HG02852 (cell line): ENCODE measurements around the gene GALNT14.

Source experiments
- ATAC-seq: cut with Tn5 transposase; IDR thresholded peaks from one replicate; pipeline ENCODE4 v1.9.1; 2021; ENCODE audit warnings: mild to moderate bottlenecking, moderate library complexity; ENCODE audit not compliant: unreplicated experiment

GALNT14 gene

DNA sequence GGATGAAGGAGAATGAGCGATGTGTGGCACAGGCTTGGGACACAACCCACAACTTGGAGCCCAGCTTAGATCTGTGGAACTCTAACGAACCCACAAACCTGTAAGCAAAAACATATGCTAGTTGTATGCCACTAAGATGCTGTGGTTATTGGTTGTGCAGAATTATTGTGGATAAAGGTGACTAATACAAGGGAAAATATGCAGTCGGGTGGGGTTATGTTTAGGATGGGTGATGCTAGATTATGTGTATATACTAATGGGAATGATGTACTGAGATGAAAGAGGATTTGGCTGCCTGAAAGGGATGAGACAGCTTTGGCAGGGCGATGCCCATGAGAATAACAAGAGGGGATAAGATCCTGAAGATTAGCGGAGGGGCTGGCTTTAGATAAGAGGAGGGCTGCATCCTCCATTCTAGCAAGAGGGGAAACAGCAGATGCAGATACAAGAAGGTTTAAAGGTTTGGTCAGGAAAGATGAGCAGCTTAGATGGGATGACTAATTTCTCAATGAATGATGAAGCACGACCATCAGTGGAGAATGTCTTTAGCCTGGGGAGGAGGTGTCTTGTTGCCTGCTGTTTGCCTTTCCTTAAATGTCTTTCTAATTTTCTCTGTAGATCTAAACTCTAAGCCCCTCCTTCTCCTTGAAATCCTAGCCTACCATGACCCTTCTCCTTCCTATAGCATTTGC is 49.6 kb downstream of the GALNT14 start:
- ATAC-seq = no peak

DNA sequence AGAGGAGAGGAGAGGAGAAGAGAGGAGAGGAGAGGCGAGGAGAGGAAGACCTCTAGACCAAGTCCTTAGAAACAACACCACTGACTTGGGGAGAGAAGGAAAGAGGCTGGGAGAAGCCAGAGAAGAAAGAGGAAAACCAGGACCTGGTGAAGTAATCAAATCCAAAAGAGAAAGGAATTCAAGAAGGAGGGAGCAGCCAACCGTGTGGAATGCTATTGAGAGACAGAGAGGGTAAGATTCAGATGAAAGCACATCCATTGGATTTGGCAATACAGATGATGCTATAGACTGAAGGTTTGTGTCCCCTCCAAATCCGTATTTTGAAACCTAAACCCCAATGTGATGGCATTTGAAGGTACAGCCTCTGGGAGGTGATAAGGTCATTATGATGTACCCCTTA is 50.7 kb downstream of the GALNT14 start:
- no peak for ATAC-seq

DNA sequence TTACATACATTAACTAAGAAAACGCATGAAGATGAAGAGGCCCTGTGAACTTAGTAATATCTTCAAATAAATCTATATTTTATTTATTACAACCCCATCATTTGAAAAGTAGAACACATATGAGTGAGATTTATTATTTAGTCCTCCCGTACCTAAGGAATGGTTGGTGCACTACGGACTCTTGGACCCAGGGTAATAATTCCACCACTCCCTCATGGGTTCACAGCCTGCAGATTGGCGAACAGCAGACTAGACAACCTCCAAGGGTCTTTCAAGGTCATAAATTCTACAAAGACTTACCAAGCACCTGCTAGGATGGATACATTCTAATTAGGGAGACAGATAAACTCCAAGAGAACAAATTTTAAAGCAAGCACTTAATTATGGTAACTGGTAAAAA is 51.6 kb downstream of the GALNT14 start:
- no peak for ATAC-seq

DNA sequence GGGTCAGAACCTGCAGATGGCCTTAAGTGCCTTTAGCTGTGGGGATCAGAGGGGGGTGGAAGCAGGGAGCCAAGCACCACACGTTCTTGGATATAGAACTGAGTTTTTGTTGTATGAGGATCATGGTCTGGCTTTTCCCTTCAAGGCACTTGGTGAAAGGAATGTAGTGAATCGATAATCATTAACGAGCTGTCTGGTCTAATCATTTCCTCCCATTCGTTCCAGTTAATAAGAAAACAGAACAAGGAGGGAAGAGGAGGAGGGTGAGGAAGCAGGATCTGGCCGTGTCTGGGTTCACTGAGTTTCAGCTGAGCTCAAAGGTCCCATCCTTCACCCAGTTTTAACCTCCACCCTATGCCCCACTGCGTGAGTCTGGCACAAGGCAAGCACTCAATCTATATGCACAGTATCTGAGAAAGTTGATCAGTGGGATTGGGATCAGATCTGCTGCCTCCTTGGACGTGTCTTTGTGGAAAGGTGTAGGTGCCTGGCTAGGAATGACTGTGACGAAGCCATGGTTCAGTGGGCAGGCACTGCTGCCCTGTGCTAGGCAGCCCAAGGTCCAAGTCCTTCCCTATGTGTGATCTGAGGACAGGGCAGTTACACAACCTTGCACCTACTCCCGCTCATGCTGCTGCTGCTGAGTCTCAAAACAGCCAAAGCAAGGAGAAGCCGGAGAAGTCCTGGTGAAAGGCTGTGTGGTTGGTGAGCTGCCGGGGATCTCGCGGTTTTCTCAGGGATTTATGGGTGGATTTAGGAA is 54.8 kb downstream of the GALNT14 start:
- no peak for ATAC-seq

DNA sequence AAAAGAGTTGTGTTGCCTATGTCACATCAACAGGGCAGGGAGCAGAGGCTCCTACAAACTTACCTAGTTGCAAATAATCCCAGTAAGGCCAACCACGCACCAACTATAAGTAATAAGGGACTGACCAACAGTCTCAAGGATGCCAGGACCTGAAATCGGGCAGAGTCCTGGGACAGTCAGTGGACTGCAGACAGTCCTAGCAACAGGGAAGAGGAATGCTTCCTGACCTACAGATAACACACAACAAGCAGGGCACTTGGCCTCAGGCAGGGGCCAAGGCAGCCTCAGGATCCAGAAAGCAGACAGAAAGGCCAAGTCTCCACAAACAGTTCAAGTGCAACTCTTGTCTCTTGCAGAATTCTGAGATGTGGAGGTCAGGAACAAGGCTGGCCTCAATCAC is 56.2 kb downstream of the GALNT14 start:
- ATAC-seq = no peak

DNA sequence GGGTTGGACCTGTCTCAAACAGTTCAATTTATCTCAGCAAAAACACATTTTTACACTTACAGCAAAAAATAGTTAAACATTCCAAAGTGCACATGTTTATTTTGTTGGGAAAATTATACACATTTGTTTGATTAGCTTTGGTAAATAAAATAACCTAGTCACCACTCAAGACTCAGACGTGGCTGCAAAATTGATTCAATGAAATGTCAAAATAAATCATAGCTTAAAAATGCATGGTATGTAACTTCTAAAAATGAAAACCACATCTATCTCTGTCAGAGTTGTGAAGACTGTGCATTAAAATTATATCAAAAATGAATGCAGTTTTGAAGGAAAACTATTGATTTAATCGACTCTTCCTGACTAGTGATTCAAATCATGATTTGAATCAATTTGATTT is 56.7 kb downstream of the GALNT14 start:
- no peak for ATAC-seq

DNA sequence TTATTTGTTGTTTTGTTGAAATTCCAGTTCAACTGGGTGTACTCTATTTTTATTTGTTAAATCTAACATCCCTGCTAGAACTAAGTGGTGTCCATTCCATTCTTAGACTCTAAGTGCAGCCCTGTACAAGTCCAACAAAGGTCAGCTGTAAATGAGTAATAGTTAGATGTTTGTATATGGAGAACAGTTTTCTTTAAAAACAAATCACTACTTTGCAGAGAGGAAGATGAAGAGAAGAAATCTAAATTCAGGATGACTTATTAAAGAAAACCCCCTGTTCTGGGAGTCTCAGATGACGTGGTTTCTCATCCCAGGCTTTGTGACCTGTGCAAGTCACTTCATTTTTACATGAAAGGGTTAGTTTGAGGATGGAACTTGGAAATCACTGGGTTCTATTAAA is 57.9 kb downstream of the GALNT14 start:
- ATAC-seq = no peak

DNA sequence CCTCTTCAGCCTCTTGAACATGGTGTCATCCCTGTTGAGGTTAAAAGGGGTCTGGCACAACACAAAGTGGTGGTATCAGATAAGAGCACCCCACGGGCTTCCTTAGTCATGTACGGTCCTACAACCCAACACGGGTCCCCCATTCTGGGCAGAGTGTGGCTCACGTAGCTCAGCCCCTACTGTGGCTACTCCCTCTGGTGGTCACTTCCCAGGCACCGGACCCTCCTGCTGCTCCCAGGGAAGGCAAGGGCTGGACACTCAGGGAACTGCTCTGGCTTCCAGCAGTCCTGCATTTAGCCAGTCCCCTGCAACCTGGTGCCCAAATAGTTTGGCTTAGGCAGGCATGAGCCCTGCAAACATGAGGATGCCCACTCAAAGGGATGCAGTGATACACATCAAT is 58.6 kb downstream of the GALNT14 start:
- no peak for ATAC-seq

DNA sequence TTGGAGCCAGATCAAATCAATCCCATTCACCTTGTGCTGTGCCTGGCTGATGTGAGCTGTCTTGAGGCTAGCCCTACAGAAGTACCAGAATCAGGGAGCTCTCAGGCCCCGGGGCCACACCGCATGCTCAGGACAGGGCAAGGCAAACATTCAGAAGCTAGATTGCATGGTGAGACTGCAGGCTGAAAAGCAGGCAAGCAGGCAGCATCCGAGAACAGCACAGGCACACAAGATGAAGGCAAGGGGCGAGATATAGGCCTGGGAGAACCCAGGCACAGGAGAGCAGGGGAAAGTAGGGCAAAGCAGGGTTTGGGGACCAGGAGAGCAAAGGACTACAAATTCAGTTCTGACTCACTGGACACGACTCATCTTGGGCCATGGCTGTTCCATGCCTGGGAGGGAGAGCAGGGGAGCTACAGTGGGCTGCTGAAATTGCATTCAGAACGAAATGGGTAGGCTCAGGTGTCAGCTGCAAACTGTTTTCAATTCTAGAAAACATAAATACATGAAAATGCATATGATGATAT is 59.6 kb downstream of the GALNT14 start:
- no peak for ATAC-seq

DNA sequence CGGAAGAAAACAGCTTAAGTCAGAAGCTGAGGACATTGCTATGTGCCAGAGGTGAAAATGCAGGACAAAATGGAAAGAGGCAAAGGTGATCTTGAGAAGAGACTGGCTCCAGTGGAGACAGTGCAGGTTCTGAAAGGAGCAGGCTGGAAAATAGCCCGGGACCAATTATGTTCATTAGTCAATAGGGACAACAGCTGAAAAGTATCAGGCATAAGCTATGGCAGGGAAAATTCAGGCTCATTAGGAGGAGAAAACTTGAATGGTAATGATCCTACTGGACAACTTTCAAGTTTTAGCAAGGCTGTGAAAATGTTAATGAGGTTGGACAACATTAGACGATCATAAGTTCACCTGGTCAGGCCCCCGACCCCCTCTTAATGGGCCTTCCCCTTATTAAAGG is 60.2 kb downstream of the GALNT14 start:
- no peak for ATAC-seq

DNA sequence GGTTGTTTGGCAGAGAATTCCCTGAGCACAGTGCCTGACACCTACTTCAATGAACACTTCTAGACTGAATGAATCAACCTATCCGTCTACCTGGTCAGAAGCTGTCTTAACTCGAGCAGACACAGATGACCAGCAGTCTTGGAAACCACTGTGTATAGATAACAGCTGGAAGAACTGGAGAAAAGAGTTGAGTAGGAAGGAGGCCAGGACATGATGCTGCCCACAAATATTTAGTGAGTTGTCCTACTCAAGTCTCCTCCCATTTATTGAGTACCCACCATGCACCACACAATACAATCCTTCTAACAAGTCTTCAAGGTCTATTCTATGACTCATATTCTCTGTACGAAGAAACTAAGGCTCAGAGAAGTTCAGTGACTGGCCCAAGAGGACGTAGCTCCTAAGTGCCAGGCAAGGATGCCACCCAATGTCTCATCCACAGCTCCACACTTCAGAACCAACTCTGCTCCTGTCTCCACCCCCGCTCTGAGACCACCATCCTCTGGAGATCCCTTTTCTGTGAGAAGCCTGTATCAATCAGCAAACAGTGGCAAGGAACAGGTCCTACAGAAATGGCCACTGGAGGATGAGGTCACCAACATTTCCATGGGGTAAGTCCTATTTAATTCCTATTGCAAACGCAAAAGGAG is 62.2 kb downstream of the GALNT14 start:
- ATAC-seq = no peak

DNA sequence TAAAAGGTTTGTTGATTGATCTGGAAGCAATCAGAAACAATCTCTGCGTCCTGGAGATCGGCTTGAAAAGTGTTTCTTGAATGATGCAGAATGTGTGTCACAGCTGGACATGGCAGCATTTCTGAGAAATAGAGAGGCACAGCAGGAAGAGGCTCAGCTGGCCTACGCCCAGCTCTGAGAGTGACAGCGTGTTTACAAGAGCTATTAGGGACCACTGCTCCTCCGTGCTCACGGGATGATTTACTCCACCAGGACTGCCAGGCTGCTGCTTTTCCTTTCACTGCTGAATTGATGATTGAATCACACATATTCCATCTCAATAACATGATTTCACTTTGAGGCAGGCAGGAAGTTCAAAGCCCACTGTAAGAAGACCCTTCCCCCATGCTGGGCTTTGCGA is 62.8 kb downstream of the GALNT14 start:
- ATAC-seq = no peak

DNA sequence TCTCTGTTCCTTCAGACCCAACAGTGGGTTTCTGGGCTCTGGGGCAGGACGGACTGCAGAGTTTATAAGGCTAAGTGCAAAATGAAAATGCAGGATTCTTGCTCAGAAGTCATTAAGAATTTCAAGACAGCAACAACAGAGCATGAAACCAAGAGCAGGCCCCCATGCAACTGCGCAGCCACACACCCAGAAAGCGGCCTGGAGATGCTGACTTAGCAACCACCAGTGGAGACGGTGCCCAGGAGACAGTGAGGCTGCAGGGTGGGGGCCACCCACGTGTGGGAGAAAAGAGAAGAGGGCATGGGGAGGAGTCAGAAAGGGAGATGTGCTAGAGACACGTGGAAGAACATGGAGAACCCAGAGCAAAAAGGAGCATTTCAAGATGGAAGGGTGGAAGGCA is 66.5 kb downstream of the GALNT14 start:
- no peak for ATAC-seq

DNA sequence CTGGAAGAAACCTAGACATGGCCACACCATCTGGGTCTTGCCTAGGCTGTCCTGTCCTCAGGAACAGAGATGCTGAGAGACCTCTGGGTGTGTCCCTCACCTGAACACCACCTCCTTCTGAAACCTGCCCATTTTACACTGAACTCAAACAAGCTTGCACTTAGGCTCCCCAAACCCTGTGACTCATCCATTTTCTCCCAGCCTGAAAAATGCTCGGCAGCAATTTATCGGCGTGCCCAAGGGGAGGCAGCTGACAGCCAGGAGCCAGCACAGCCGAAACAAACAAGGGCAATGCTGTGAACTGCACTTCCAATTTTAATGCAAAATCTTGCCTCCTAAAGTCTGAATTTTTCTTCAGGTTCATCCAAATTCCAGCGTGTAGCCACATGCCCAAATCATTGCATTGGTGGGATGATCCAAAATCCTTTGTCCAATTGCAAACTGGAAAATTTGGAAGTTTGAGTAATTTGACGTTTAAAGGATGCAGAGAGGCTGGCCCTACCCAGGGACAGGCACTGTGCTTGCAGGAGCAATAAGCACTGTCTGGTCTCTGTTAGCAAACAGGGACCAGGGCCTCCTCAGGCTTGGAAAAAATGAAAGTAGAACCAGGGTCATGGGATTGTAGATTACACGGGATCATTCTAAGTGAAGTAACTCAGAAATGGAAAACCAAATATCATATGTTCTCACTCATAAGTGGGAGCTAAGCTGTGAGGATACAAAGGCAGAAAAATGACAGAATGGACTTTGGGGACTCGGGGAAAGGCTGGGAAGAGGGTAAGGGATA is 67.7 kb downstream of the GALNT14 start:
- no peak for ATAC-seq

DNA sequence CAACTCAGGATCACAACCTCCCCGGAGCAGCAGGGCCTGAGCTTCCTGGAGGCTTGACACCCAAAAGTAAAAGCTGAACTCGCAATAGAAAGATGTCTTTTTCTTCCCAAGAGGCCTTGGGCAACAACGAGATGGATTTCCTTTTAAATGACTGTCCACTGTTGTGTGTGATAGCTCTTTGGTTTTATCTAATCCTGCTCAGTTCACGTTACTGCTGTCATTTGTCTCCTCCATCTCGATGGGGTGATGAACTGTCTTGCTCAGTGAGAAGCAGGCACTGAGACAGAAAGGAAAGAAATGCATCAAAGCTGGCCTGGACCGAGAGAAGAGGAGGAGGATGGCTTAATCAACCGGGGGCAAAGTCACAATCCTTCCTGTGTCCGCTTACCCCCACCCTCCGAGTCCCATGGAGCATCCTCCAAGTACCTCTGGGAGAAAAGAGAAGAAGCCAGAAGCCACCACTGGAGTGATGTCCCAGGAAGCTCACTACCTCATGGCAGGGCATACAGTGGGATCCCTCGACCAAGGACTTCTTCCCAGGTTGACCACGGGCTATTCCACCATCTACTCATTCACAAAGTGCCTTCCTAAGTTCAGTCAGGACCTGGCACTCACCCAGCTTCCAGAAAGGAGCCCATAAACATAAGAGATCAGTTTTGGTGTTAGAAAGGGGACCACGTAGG is 68.5 kb downstream of the GALNT14 start:
- ATAC-seq = no peak

DNA sequence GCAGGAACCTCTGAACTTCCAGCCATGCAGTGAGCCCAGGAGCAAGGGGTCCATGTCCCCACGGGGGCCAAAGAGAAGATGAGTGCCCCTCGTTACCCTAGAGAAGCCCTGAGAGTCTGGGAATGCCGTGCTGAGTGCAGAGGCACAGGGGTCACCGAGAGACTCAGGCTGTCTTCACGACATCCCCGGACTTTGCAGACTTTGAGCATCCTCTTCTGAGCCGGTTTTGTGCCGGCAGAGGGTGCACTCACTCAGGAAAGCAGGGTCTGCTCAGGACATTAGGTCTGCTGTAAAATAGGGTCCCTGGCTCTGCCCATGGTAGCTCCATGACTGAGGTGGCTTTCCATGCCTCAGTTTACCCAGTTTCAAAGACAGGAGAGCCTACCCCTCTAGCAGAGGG is 71.0 kb downstream of the GALNT14 start:
- ATAC-seq = no peak

DNA sequence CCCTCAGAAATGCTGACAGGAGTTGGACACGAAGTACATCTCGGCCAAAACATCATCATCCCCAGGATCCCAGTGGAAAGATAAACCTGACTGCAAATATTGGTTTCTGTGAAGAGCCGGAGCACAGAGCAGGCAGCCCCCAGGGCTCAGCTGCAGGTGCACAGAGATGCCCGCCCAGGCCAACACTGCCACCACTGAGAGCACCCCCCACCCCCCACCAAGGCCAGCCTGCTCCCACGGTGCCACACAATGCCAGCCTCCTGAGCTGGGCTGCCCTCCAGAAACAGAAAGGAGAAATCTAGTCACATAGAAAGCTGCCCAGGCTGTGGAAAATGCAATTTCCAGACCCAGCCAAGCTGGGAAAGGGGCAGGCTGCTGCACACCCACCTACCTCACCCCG is 71.7 kb downstream of the GALNT14 start:
- ATAC-seq = no peak

DNA sequence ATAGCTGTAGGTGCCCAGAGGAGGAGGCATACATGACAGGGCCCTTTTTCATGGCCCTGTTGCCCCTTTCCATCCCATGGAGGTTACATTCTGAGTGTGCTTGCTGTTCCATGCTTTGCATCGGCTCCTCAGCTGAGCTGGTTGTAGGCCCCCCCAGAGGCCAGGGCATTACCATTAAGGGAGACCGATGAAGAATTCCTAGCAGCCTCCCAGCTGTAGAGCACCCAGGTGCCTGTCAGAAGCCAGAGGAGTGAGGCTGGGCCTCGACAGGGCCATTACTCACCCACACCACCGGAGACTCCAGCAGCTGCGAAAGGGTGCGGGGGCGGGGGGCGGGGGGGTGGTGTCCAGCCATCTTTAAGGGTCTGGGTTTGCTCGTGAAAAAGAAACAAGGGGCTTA is 72.2 kb downstream of the GALNT14 start:
- no peak for ATAC-seq

DNA sequence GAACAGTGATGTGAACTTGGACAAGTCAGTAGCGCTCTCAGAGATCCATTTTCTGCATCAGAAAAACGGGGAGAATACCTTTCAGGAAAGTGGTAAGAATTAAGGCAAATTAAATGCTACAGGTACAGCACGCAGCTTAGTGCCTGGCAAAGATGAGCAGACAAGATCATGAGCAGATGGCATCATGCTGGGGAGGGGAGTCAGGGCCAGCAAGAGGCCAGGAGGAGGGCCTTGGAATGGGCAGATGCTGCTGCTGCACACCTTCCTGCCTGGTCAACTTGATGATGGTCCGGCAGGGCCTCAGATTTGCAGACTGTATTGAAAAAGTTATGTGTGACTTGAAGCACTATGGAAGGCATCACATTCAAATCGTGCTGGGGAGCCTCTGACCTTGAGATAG is 72.9 kb downstream of the GALNT14 start:
- no peak for ATAC-seq

DNA sequence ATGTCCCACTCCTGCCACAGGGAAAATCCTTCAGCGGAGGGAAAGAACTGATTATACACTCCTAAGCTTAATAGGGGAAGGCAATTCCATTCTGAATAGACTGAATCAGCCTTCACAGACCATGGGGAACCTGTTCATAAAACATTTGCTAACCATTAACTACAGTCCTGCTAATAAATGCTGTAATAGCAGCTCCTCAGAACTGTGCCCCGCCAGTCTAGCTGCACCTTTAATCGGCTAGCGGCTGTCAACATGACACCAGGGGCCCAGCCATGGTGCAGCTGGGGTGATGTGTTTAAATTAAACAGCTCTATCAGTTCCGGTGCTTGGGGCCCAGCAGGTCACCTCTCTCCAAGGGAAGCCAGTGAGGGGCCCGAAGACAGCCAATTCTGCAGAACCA is 77.8 kb downstream of the GALNT14 start:
- ATAC-seq = no peak
